Nephron progenitor cell (in vitro differentiated cells): Measurements from ENCODE around the gene PHTF2.

Experiments
- DNase-seq: peaks from one replicate; pipeline ENCODE4 v3.0.0; 2021
- H3K27ac Mint-ChIP-seq: 2 replicates; pipeline ENCODE4 v1.8.0; 2021; ENCODE audit warnings: mild to moderate bottlenecking, moderate library complexity, mixed read lengths
- H3K27me3 Mint-ChIP-seq: 2 replicates; pipeline ENCODE4 v1.8.0; 2021; ENCODE audit warnings: mild to moderate bottlenecking, low read depth, mixed read lengths; ENCODE audit not compliant: poor library complexity
- H3K36me3 Mint-ChIP-seq: 2 replicates; pipeline ENCODE4 v1.8.0; 2021; ENCODE audit warnings: low read depth, mixed read lengths
- H3K4me1 Mint-ChIP-seq: 2 replicates; pipeline ENCODE4 v1.8.0; 2021; ENCODE audit warnings: mixed read lengths
- H3K4me3 Mint-ChIP-seq: 2 replicates; pipeline ENCODE4 v1.8.0; 2021; ENCODE audit warnings: mild to moderate bottlenecking, moderate library complexity, mixed read lengths
- H3K9me3 Mint-ChIP-seq: 2 replicates; pipeline ENCODE4 v1.8.0; 2021; ENCODE audit warnings: mild to moderate bottlenecking, moderate library complexity, mixed read lengths
- TF ChIP-seq, protein P1 (sequence below): fragments of 200-600 bp; sonication (generic); IDR thresholded peaks from 2 replicates; pipeline ENCODE4 v1.5.0; 2021; ENCODE audit warnings: antibody characterized with exemption

Gene PHTF2

DNA sequence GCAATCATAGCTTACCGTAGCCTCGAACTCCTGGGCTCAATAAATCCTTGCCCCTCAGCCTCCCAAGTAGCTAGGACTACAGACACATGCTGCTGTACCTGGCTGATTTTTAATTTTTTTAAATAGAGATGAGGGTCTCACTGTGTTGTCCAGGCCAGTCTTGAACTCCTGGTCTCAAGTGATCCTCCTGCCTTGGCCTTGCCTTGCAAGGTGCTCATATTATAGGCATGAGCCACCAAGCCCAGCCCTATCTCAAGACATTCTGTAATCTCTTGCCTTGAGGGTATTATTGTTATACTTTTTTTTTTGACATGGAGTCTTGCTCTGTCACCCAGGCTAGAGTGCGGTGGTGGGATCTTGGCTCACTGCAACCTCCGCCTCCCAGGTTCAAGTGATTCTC, 86.6 kb downstream of the PHTF2 start:
- H3K27me3 Mint-ChIP-seq, result no peaks in the 10 kb centered on the region
- H3K27ac Mint-ChIP-seq, result no peak overlapping the region
- no peaks in the 10 kb centered on the region for H3K4me1 Mint-ChIP-seq
- H3K9me3 Mint-ChIP-seq, result no peaks in the 10 kb centered on the region
- TF ChIP-seq, protein P1, sequence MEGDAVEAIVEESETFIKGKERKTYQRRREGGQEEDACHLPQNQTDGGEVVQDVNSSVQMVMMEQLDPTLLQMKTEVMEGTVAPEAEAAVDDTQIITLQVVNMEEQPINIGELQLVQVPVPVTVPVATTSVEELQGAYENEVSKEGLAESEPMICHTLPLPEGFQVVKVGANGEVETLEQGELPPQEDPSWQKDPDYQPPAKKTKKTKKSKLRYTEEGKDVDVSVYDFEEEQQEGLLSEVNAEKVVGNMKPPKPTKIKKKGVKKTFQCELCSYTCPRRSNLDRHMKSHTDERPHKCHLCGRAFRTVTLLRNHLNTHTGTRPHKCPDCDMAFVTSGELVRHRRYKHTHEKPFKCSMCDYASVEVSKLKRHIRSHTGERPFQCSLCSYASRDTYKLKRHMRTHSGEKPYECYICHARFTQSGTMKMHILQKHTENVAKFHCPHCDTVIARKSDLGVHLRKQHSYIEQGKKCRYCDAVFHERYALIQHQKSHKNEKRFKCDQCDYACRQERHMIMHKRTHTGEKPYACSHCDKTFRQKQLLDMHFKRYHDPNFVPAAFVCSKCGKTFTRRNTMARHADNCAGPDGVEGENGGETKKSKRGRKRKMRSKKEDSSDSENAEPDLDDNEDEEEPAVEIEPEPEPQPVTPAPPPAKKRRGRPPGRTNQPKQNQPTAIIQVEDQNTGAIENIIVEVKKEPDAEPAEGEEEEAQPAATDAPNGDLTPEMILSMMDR, result no peak
- H3K36me3 Mint-ChIP-seq, result peaks cover 4% of the 10 kb centered on the region
- no peak for DNase-seq
- no peak overlapping the region for H3K4me3 Mint-ChIP-seq

DNA sequence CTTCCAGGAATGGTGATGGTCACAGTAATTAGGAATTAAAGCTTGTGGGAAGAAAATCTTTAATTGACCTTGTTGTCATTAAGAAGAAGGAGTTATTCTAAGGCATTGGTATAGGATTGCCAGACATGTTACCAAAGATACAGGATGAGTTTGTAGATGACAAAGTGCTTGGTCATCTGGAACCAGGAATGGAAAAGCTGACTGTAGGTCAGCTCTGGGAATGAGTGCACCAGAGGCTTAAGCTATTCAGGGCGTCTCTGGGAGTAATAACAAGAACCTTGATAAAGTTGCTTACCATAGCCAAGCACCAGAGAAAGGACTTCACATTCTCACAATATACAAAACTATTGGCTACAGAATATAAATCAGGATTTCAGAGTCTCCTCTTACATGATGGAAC, 89.0 kb downstream of the PHTF2 start:
- no peak overlapping the region for H3K27ac Mint-ChIP-seq
- H3K4me3 Mint-ChIP-seq, result no peak overlapping the region
- no peaks in the 10 kb centered on the region for H3K36me3 Mint-ChIP-seq
- no peaks in the 10 kb centered on the region for H3K4me1 Mint-ChIP-seq
- H3K9me3 Mint-ChIP-seq, result no peaks in the 10 kb centered on the region
- DNase-seq, result no peak
- TF ChIP-seq, protein P1, result no peak
- no peaks in the 10 kb centered on the region for H3K27me3 Mint-ChIP-seq

DNA sequence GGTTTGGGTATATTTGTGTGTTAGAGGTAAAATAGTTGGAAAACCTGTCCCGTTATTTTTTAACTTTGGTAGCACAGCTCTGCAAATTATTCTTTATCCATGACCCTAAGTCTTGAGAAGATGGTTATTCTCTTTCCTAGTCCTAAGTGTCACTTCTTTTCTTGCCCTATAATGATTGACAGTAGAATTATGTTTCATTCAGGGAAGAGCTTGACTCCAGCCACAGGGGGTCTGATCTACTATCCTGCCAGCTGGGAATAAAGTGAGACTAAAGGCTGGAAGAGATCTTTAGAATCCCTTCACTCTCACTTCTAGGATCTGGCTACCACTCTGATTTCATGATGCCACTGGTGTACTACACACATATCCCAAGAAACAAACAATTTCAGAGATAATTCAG, 90.4 kb downstream of the PHTF2 start:
- H3K27ac Mint-ChIP-seq, result no peak overlapping the region
- H3K27me3 Mint-ChIP-seq, result no peaks in the 10 kb centered on the region
- no peaks in the 10 kb centered on the region for H3K9me3 Mint-ChIP-seq
- no peak for DNase-seq
- H3K4me3 Mint-ChIP-seq, result no peak overlapping the region
- no peaks in the 10 kb centered on the region for H3K4me1 Mint-ChIP-seq
- no peaks in the 10 kb centered on the region for H3K36me3 Mint-ChIP-seq
- TF ChIP-seq, protein P1, result no peak

DNA sequence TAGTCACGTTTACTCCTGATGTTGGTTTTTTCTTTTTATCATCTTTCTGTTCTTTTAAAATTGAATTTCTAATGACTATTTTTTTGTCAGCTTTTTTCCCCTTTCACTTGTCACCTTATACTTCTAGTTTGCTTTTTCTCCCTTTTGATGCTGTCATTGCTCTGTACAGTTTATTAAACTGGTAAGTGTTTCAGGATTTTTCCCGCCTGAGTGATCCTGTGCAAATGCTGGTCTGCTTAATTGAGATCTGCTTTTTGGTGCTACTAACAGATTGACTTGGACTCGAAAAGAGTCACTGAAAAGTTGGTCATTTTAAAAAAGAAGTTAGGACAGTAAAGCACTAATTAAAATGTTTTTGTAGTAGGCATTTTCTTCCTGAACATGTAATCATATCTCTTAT, 95.2 kb downstream of the PHTF2 start:
- Mint-ChIP-seq H3K27ac (no peak overlapping the region), H3K4me3 (no peak overlapping the region), H3K9me3 (no peaks in the 10 kb centered on the region), H3K36me3 (no peaks in the 10 kb centered on the region), H3K27me3 (no peaks in the 10 kb centered on the region), H3K4me1 (no peaks in the 10 kb centered on the region)
- TF ChIP-seq, protein P1, result no peak
- no peak for DNase-seq

DNA sequence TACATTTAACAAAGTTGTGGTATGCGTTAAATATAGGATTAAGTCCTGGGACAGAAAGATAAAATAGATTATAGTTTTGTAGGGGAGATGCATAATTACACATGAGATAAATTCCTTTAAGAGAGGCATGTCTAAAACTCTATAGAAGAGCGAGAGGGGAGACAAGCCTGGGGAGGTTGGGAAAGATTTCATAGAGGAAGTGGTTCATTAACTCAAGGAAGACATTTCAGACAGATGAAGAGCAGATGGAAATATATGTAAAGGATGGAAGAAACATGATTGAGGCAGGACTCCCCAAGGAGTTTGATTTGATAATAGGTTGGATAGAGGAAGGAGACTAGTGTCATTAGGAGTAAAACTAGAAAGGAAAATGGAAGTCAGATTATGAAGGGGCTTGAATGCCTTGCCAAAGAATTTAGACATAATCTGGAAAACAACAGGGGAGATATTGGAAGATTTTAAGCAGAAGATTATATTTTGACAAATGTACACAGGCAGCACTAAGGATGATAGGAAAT, 96.1 kb downstream of the PHTF2 start:
- Mint-ChIP-seq H3K4me3 (no peak overlapping the region), H3K4me1 (no peaks in the 10 kb centered on the region), H3K27ac (no peak overlapping the region), H3K36me3 (no peaks in the 10 kb centered on the region), H3K27me3 (no peaks in the 10 kb centered on the region), H3K9me3 (no peaks in the 10 kb centered on the region)
- TF ChIP-seq, protein P1, result no peak
- no peak for DNase-seq

DNA sequence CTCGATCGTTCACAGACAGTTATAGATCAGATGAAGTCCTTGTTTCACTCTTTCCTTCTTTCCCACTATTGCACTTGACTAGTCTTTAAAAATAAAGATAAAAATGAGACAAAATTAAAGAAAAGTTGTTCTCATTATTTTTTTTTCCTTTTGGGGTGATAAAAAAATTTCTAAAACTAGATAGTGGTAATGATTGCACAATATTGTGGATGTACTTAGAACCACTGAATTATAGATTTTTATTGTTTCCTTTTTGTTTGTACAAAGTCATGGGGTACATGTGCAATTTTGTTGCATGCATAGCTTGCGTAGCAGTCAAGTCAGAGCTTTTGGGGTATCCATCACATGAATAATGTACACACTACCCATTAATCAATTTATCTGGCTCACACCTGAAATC, 97.3 kb downstream of the PHTF2 start:
- DNase-seq, result no peak
- H3K27me3 Mint-ChIP-seq, result no peaks in the 10 kb centered on the region
- TF ChIP-seq, protein P1, result no peak
- no peak overlapping the region for H3K4me3 Mint-ChIP-seq
- H3K27ac Mint-ChIP-seq, result no peak overlapping the region
- no peaks in the 10 kb centered on the region for H3K9me3 Mint-ChIP-seq
- H3K4me1 Mint-ChIP-seq, result no peaks in the 10 kb centered on the region
- no peaks in the 10 kb centered on the region for H3K36me3 Mint-ChIP-seq
